ENCODE measurements around the gene CYTH4. TPM values are rescaled to one million over a fixed set of nuclear protein-coding genes. Genes with fewer than 3 reads are reported as not detected.
"Not testable (repeated sequence)": the region's sequence is repeated elsewhere in the genome, so short reads cannot be mapped to it uniquely, and the experiment has no call there.

The CYTH4 gene
- total and polyA plus RNA-seq, 5 donors, result 2.6 to 7.0 (median 5.5) TPM

DNA sequence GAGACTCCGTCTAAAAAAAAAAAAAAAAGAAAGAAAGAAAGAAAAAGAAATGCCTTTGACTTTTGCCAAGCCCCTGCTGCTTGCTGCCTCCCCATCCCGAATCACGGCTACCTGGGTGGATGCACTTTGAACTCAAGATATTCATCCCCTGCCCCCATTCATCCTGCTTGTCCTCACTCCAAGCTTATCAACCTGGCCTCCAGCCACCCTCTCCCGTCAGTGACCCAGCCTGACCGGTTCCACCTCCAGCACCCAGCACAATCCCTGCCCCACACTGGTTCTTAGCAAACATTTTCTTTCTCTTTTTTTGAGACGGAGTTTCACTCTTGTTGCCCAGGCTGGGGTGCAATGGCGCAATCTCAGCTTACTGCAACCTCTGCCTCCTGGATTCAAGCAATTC, 44.4 kb downstream of the CYTH4 start:
- no peak overlapping the region for H3K4me3 ChIP-seq (ENCODE audit: low read length)
- no peak overlapping the region for H3K27ac ChIP-seq (ENCODE audit: low read length)
- DNase-seq, result no peak
- no peaks in the 10 kb centered on the region for H3K27me3 ChIP-seq (ENCODE audit: control insufficient read depth, insufficient read depth)
- no peak for ATAC-seq
- H3K9me3 ChIP-seq (ENCODE audit: control insufficient read depth, low read length), result no peaks in the 10 kb centered on the region
- 39% methylated on average over 7 of the region's 7 CpGs for whole genome bisulfite sequencing
- no peaks in the 10 kb centered on the region for H3K4me1 ChIP-seq (ENCODE audit: control insufficient read depth, insufficient read depth, low read length)
- intact Hi-C loops (cut with DNase I), result loop anchor here in 1 of 4 donors (10.0 kb wide), 1 partner anchor 238 kb away; the partner anchor contains the start of gene CDC42EP1

DNA sequence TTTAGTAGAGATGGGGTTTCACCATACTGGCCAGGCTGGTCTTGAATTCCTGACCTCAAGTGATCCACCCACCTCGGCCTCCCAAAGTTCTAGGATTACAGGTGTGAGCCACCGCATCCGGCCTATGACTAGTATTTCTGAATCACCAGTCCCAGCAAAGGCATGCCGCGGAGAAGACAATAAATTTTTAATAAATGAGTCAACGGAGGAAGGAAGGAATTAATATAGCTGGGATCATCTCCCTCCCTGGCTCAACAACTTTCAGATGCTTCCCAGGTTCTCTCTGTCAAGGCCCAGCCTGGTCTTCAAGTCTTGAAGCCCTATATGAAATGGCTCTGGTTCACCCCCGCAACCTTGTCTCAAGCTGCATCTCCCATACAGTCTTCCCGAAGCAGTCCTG, 45.7 kb downstream of the CYTH4 start:
- DNase-seq (no peak), ATAC-seq (no peak)
- Histone ChIP-seq H3K27me3 (ENCODE audit: control insufficient read depth, insufficient read depth) (no peaks in the 10 kb centered on the region), H3K27ac (ENCODE audit: low read length) (no peak overlapping the region), H3K9me3 (ENCODE audit: control insufficient read depth, low read length) (no peaks in the 10 kb centered on the region), H3K4me3 (ENCODE audit: low read length) (no peak overlapping the region), H3K4me1 (ENCODE audit: control insufficient read depth, insufficient read depth, low read length) (no peaks in the 10 kb centered on the region)
- whole genome bisulfite sequencing, result 79% methylated on average over 8 of the region's 8 CpGs
- intact Hi-C loops (cut with DNase I), result loop anchor here in 1 of 4 donors (10.0 kb wide), 1 partner anchor 237 kb away; the partner anchor contains the start of gene CDC42EP1

DNA sequence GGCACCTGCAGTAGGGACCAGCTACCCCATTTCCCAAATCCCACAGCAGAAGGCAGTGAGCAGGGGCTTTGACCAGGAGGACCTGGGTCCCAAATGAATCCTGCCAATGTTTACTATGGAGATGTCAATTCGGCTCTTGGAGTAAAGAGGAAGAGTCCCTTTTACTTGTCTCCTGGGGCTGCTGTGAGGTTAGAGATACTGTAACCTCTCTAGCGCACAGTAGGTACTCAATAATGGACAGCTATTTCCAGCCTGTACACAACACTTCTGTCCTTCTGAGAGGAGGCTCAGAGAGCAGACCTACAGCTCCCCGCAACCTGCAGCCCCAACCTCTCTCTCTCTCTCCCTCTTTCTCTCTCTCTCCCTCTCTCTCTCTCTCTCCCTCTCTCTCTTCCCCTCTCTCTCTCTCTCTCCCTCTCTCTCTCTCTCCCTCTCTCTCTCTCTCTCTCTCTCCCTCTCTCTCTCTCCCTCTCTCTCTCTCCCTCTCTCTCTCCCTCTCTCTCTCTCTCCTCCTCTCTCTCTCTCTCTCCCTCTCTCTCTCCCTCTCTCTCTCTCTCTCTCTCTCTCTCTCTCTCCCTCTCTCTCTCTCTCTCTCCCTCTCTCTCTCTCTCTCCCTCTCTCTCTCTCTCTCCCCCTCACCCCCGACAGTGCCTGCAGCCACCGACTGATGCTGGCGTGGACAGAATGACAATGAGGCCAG, 46.4 kb downstream of the CYTH4 start:
- WGBS, result 54% methylated on average over 6 of the region's 6 CpGs
- intact Hi-C loops (cut with DNase I), result loop anchor here in 1 of 4 donors (10.0 kb wide), 1 partner anchor 236 kb away; the partner anchor contains the start of gene CDC42EP1

DNA sequence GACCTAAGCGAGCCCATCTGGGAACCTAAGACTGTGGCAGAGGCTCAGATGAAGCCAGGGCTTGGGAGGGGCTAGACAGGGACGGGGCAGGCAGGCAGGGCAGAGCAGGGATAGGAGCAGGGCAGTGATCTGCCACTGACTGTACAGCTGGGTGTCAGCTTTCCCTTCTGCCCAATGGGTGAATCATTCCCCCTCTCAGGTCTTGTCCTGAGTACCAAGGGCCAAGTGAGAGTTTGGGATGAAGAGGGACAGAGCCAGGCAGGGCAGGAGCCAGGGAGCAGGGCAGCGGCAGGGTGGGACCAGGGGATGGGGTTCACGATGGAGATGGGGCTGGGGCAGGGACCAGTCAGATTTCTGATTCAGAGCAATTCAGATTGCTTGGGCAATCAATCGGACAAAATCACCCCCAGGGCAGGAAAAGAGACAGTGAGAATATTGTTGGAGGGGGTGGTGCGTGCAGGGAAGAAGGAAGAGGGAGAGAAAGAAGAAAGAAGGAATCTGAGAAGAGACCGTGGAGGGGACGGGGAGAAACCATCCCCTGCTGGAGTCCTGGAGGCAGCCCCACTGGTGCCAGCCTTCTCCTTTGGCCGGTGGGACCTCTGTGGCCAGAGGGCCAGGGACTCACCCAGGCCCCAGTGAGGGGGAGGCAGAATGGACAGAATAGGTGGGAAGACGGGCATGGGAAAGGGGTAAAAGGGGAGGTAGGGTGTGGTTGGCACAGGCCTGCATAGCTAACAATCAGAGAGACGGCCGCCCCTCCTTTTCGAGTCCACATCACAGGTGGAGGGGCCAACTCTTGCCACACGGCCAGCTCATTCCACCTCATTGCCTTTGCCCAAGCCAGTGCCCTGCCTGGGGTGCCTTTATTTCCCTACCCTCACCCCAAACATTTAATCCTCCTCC, 47.2 kb downstream of the CYTH4 start:
- H3K4me3 ChIP-seq (ENCODE audit: low read length), result no peak overlapping the region
- DNase-seq (no peak), ATAC-seq (no peak)
- H3K9me3 ChIP-seq (ENCODE audit: control insufficient read depth, low read length), result no peaks in the 10 kb centered on the region
- no peak overlapping the region for H3K27ac ChIP-seq (ENCODE audit: low read length)
- WGBS, result 68% methylated on average over 14 of the region's 14 CpGs
- H3K4me1 ChIP-seq (ENCODE audit: control insufficient read depth, insufficient read depth, low read length), result no peaks in the 10 kb centered on the region
- intact Hi-C loops (cut with DNase I), result loop anchor here in 1 of 4 donors (10.0 kb wide), 1 partner anchor 235 kb away; the partner anchor contains the start of gene CDC42EP1
- no peaks in the 10 kb centered on the region for H3K27me3 ChIP-seq (ENCODE audit: control insufficient read depth, insufficient read depth)

More for the DNA sequence above, 46.4 kb downstream of the CYTH4 start:
- H3K4me1 ChIP-seq (ENCODE audit: control insufficient read depth, insufficient read depth, low read length); ATAC-seq; H3K4me3 ChIP-seq (ENCODE audit: low read length); DNase-seq; H3K27me3 ChIP-seq (ENCODE audit: control insufficient read depth, insufficient read depth); H3K27ac ChIP-seq (ENCODE audit: low read length); H3K9me3 ChIP-seq (ENCODE audit: control insufficient read depth, low read length): not testable (repeated sequence)

DNA sequence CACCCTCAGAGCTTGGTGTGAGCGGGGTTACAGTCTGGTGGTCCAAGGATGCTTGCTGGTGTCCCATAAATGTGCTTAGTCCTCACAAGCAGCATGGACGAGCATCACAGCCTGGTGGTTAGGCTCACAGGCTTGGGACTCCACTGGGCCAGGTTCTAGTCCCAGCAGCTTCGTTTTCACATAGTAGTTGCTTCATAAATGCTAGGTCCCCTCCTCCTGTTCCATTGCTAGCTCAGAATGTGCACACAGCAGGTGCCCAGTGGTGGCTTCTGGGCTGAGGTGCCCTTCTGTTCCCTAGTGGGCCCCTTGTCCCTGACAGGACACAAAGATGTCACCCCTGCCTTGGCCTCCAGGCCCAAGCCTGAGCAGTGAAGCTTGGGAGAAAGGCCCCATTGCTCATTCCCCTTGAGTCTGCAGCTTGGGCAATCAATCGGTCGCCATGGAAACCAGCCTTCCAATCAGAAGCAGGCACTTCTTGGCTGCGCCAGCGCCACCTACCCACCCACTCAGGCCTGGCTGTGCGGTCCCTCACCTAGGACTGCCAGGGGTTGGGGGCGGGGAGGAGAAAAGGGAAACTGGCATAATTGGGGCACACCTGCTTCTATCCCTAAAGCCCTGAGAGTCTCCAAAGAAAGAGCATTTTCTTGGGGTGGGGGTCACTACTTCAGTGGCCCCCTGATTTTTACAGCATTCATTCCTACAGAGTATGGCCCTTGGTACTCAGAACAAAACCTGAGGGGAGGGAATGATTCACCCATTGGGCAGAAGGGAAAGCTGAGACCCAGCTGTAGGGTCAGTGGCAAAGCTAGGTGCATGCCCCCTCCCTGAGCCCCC, 48.1 kb downstream of the CYTH4 start:
- intact Hi-C loops (cut with DNase I), result no loop called here
- WGBS, result 52% methylated on average over 9 of the region's 9 CpGs

DNA sequence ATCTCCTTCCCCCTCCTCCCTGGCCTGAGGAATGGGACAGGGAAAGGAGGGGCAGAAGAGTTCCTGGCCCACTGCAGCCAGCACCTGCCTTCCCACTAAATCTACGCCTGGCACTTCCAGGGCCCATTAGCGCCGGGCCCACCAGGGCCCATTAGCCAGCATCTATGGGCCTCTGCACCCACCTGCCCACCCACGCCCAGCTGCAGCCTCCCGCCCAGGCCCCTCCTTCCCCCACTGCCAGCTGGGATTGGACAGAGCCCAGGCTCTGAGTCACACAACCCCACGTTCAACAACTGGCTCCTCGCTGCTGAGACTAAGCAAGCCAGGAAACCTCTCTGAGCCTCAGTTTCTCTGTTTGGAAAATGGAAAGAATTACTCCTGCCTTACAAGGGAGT, 48.7 kb downstream of the CYTH4 start:
- intact Hi-C loops (cut with DNase I), result no loop called here
- no peaks in the 10 kb centered on the region for H3K27me3 ChIP-seq (ENCODE audit: control insufficient read depth, insufficient read depth)
- H3K4me3 ChIP-seq (ENCODE audit: low read length), result no peak overlapping the region
- H3K9me3 ChIP-seq (ENCODE audit: control insufficient read depth, low read length), result no peaks in the 10 kb centered on the region
- WGBS, result 47% methylated on average over 7 of the region's 7 CpGs
- no peak overlapping the region for H3K27ac ChIP-seq (ENCODE audit: low read length)
- H3K4me1 ChIP-seq (ENCODE audit: control insufficient read depth, insufficient read depth, low read length), result no peaks in the 10 kb centered on the region
- ATAC-seq (no peak), DNase-seq (no peak)

More for the DNA sequence above, 48.1 kb downstream of the CYTH4 start:
- H3K27me3 ChIP-seq (ENCODE audit: control insufficient read depth, insufficient read depth), result no peaks in the 10 kb centered on the region
- no peaks in the 10 kb centered on the region for H3K4me1 ChIP-seq (ENCODE audit: control insufficient read depth, insufficient read depth, low read length)
- DNase-seq, result no peak
- no peaks in the 10 kb centered on the region for H3K9me3 ChIP-seq (ENCODE audit: control insufficient read depth, low read length)
- ATAC-seq, result no peak
- no peak overlapping the region for H3K27ac ChIP-seq (ENCODE audit: low read length)
- no peak overlapping the region for H3K4me3 ChIP-seq (ENCODE audit: low read length)

DNA sequence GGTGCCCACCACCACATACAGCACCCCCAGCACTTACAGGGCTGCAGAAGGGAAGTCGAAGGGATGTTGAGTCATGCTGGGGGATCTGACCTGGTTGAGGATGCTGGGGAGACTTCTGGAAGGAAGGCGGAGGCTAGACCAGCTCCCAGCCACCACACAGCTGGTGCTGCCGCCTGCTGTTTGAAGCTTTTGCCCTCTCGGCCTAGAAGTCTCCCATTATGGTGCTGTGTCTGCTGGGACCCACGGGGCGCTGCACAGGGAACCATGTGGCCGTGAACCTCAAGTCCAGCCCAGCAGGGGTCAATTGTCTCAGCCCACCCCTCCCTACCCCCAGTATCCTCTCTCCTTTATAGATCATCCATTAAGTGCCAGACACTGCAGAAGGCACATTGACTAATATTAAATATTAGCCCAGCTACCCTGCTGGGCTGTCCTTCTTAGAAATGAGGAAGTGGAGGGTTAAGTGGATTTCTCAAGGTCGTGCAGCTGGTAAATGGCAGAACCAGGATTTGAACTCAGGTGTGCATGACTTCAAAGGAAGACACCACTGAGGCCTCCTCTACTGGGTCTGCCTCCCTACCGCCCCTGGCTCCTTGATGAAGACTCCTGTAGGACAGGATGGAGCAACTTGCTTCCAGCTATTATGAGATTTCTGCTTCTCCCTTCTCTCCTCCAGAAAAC, 49.7 kb downstream of the CYTH4 start:
- no peak for ATAC-seq
- peak in 1 of 3 donors; percentile 2 for DNase-seq
- 75% methylated on average over 9 of the region's 9 CpGs for WGBS
- no peak overlapping the region for H3K27ac ChIP-seq (ENCODE audit: low read length)
- no peaks in the 10 kb centered on the region for H3K4me1 ChIP-seq (ENCODE audit: control insufficient read depth, insufficient read depth, low read length)
- intact Hi-C loops (cut with DNase I), result no loop called here
- H3K9me3 ChIP-seq (ENCODE audit: control insufficient read depth, low read length), result no peaks in the 10 kb centered on the region
- H3K4me3 ChIP-seq (ENCODE audit: low read length), result no peak overlapping the region
- H3K27me3 ChIP-seq (ENCODE audit: control insufficient read depth, insufficient read depth), result no peaks in the 10 kb centered on the region

DNA sequence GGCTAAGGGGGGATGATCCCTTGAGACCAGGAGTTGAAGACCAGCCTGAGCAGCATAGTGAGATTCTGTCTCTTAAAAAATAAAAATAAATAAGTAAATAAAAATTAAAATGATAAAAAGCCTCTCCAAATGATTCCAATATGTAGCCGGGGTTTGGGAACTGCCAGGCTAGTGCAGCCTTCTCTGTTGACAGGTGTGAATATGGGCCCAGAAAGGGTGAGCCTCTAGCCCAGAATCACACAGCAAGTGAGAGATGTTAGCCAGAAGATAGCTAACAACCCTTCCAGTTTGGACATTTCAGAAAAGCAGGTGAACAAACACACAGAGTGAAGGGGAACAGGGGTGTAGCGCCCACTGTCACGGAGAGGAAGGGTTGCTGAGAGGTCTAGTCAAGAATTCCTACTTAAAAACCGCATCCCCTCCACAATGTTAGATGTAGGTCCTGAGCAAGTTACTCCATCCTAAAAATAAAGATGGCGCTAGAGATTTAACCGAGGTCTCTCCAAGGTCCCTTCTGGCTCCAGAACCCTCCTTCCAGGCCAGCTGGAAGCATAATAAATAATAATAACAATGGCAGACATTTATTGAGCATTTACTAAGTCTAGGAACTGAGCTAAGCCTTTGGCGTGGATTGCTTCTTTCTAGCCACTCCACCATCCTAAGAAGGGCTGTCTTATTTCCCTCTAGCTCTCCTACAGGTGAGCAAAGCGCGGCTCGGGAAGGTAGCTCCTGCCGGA, 51.6 kb downstream of the CYTH4 start:
- ATAC-seq, result no peak
- WGBS, result 33% methylated on average over 11 of the region's 11 CpGs
- no peak for DNase-seq
- Histone ChIP-seq H3K27ac (ENCODE audit: low read length) (no peak overlapping the region), H3K4me1 (ENCODE audit: control insufficient read depth, insufficient read depth, low read length) (no peaks in the 10 kb centered on the region), H3K9me3 (ENCODE audit: control insufficient read depth, low read length) (no peaks in the 10 kb centered on the region), H3K27me3 (ENCODE audit: control insufficient read depth, insufficient read depth) (no peaks in the 10 kb centered on the region), H3K4me3 (ENCODE audit: low read length) (no peak overlapping the region)
- intact Hi-C loops (cut with DNase I), result no loop called here

DNA sequence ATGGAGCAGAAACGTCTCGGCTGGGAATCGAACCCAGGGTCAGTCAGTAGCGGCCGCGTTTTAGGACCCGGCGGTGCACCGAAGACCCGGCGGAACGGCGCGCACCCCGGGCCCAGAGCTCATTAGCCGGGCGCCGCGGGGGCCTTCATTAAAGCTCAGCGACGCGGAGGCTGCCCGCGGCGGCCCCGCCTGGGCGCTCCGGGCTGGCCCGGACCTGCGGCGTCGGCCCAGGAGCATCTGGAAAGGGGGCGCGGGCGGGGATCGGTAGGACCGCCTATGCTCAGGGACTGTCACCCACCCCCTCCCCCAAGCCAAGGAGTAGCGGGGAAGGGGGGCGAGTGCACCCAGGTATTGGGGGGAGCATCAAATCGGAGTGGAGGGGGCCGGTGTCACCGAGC, 52.2 kb downstream of the CYTH4 start:
- intact Hi-C loops (cut with DNase I), result no loop called here
- ATAC-seq, result no peak
- no peaks in the 10 kb centered on the region for H3K27me3 ChIP-seq (ENCODE audit: control insufficient read depth, insufficient read depth)

More for the DNA sequence above, 52.2 kb downstream of the CYTH4 start:
- Histone ChIP-seq H3K27ac (ENCODE audit: low read length) (no peak overlapping the region), H3K4me3 (ENCODE audit: low read length) (no peak overlapping the region), H3K4me1 (ENCODE audit: control insufficient read depth, insufficient read depth, low read length) (no peaks in the 10 kb centered on the region), H3K9me3 (ENCODE audit: control insufficient read depth, low read length) (no peaks in the 10 kb centered on the region)
- 3% methylated on average over 42 of the region's 42 CpGs for WGBS
- no peak for DNase-seq

Data from right cardiac atrium (tissue), 5 donors.